H1 (cell line): ENCODE data around the gene SYPL1. TPM values are rescaled to one million over a fixed set of nuclear protein-coding genes. Genes with fewer than 3 reads are reported as not detected.

Source experiments
- CTCF ChIA-PET: fragments of 300-600 bp; sonication (Branson Sonifier 250); formaldehyde crosslinking; loops from one replicate; lab custom pipeline; 2021; ENCODE audit not compliant: partially characterized antibody; lab: Charles Lee
- POLR2A ChIA-PET: fragments of 300-600 bp; sonication (Branson Sonifier 250); formaldehyde crosslinking; loops from one replicate; lab custom pipeline; 2021; ENCODE audit warnings: inconsistent platforms; ENCODE audit not compliant: partially characterized antibody; lab: Charles Lee
- DNase-seq, 2 experiments: peaks; one replicate each; pipeline versions ENCODE4 v3.0.0 to v3.0.0-alpha.2; 2010 to 2022; ENCODE audit warnings: low spot score in 2 of 2, low read depth in 1 of 2, mixed read lengths in 1 of 2
- FAIRE-seq: peaks from 2 replicates; lab custom pipeline; 2011; peaks lifted over from hg19 to GRCh38; lab: Jason Lieb, UNC
- H2AFZ ChIP-seq: 2 replicates; pipeline ENCODE4 v1.8.1; 2012; ENCODE audit warnings: low read length, inconsistent platforms
- H2AK5ac ChIP-seq: 2 replicates; pipeline ENCODE4 v1.6.1; 2013; ENCODE audit warnings: low read depth, low read length
- H2BK120ac ChIP-seq: replicated peaks from 2 replicates; pipeline ENCODE3; 2013; ENCODE audit warnings: low read depth, low read length, inconsistent platforms
- H2BK12ac ChIP-seq: 2 replicates; pipeline ENCODE4 v1.6.1; 2013; ENCODE audit warnings: low read depth, low read length
- H2BK15ac ChIP-seq: 2 replicates; pipeline ENCODE4 v1.6.1; 2013; ENCODE audit warnings: low read length
- H2BK20ac ChIP-seq: 2 replicates; pipeline ENCODE4 v1.6.1; 2013; ENCODE audit warnings: low read length
- H2BK5ac ChIP-seq: 2 replicates; pipeline ENCODE4 v1.6.1; 2013; ENCODE audit warnings: low read depth, low read length
- H3K14ac ChIP-seq: 2 replicates; pipeline ENCODE4 v1.6.1; 2013; ENCODE audit warnings: inconsistent platforms; ENCODE audit not compliant: insufficient read length
- H3K18ac ChIP-seq: 2 replicates; pipeline ENCODE4 v1.6.1; 2013; ENCODE audit warnings: low read length; ENCODE audit errors: extremely low read depth
- H3K23ac ChIP-seq: 2 replicates; pipeline ENCODE4 v1.6.1; 2013; ENCODE audit warnings: inconsistent platforms; ENCODE audit not compliant: insufficient read length
- H3K23me2 ChIP-seq: 2 replicates; pipeline ENCODE4 v1.6.1; 2013; ENCODE audit warnings: low read depth, low read length
- H3K27ac ChIP-seq: 2 replicates; pipeline ENCODE4 v1.6.1; 2011; ENCODE audit warnings: low read depth, low read length, inconsistent platforms
- H3K27me3 ChIP-seq, 4 experiments: replicated peaks in 1 of 4; 1 replicate in 1 of 4; 2 replicates in 3 of 4; pipeline versions ENCODE4 v1.6.1 to v1.8.1; 2011 to 2013; ENCODE audit warnings: low read length in 3 of 4, mild to moderate bottlenecking in 3 of 4, inconsistent platforms in 2 of 4, mixed read lengths in 2 of 4, moderate library complexity in 1 of 4; ENCODE audit not compliant: control insufficient read depth in 3 of 4, insufficient read depth in 3 of 4; ENCODE audit errors: extremely low read depth in 1 of 4
- H3K36me3 ChIP-seq, 4 experiments: 2 replicates each; pipeline versions ENCODE4 v1.6.1 to v1.8.1; 2011 to 2013; ENCODE audit warnings: mild to moderate bottlenecking in 4 of 4, low read length in 3 of 4, moderate library complexity in 2 of 4, control low read depth in 1 of 4, inconsistent platforms in 1 of 4; ENCODE audit not compliant: insufficient read depth in 4 of 4, control insufficient read depth in 2 of 4
- H3K4ac ChIP-seq: replicated peaks from 2 replicates; pipeline ENCODE3; 2013; ENCODE audit warnings: low read length, low read depth, mixed read lengths, inconsistent platforms; ENCODE audit not compliant: insufficient read length
- H3K4me1 ChIP-seq, 4 experiments: replicated peaks in 1 of 4; 1 replicate in 1 of 4; 2 replicates in 3 of 4; pipeline versions ENCODE4 v1.6.1 to v1.8.1; 2011 to 2013; ENCODE audit warnings: low read length in 3 of 4, inconsistent platforms in 2 of 4, mixed read lengths in 1 of 4; ENCODE audit not compliant: insufficient read depth in 4 of 4, control insufficient read depth in 3 of 4
- H3K4me2 ChIP-seq, 2 experiments: 2 replicates each; pipeline versions ENCODE4 v1.6.1 to v1.8.1; 2011 to 2013; ENCODE audit warnings: low read depth in 2 of 2, low read length in 2 of 2, control low read depth in 1 of 2, inconsistent platforms in 1 of 2, mild to moderate bottlenecking in 1 of 2; ENCODE audit not compliant: insufficient read depth in 1 of 2
- H3K4me3 ChIP-seq, 4 experiments: fragments of 200-600, 300-600 bp in 1 of 4; sonication (generic), shearing (Covaris generic), sonication (Bioruptor Twin) in 1 of 4; 2 replicates each; pipeline versions ENCODE4 v1.5.1 to v1.8.1; 2011 to 2016; ENCODE audit warnings: low read length in 4 of 4, low read depth in 3 of 4, control low read depth in 2 of 4, inconsistent platforms in 2 of 4, mild to moderate bottlenecking in 2 of 4, mixed read lengths in 1 of 4, moderate library complexity in 1 of 4; ENCODE audit not compliant: insufficient read depth in 2 of 4; ENCODE audit errors: extremely low read depth in 1 of 4
- H3K56ac ChIP-seq: replicated peaks from 2 replicates; pipeline ENCODE3; 2013; ENCODE audit warnings: low read depth, mild to moderate bottlenecking, mixed read lengths, low read length, inconsistent platforms; ENCODE audit not compliant: insufficient read length
- H3K79me1 ChIP-seq: 2 replicates; pipeline ENCODE4 v1.6.1; 2013; ENCODE audit warnings: low read depth, low read length, control low read depth
- H3K79me2 ChIP-seq, 2 experiments: 2 replicates each; pipeline versions ENCODE4 v1.6.1 to v1.8.1; 2012 to 2013; ENCODE audit warnings: low read length in 2 of 2, mild to moderate bottlenecking in 2 of 2, inconsistent platforms in 1 of 2; ENCODE audit not compliant: insufficient read depth in 2 of 2, control insufficient read depth in 1 of 2
- H3K9ac ChIP-seq, 4 experiments: replicated peaks in 1 of 4; 1 replicate in 1 of 4; 2 replicates in 3 of 4; pipeline versions ENCODE4 v1.6.1 to v1.8.1; 2011 to 2013; ENCODE audit warnings: low read depth in 3 of 4, low read length in 3 of 4, control low read depth in 2 of 4, mild to moderate bottlenecking in 2 of 4, moderate library complexity in 2 of 4, inconsistent platforms in 1 of 4; ENCODE audit errors: extremely low read depth in 1 of 4
- H3K9me3 ChIP-seq, 2 experiments: 2 replicates each; pipeline versions ENCODE4 v1.6.1 to v1.8.1; 2012 to 2013; ENCODE audit warnings: mild to moderate bottlenecking in 2 of 2, moderate library complexity in 2 of 2, control low read depth in 1 of 2, inconsistent platforms in 1 of 2, low read depth in 1 of 2, low read length in 1 of 2, mixed read lengths in 1 of 2; ENCODE audit not compliant: insufficient read depth in 2 of 2
- H4K20me1 ChIP-seq, 2 experiments: replicated peaks in 1 of 2; 2 replicates each; pipeline versions ENCODE3 to v1.8.1; 2011 to 2013; ENCODE audit warnings: inconsistent platforms in 2 of 2, low read length in 2 of 2, mild to moderate bottlenecking in 1 of 2; ENCODE audit not compliant: insufficient read depth in 2 of 2, control insufficient read depth in 1 of 2
- H4K5ac ChIP-seq: 2 replicates; pipeline ENCODE4 v1.6.1; 2013; ENCODE audit warnings: low read length, low read depth, mixed read lengths, inconsistent platforms; ENCODE audit not compliant: insufficient read length
- H4K8ac ChIP-seq: 2 replicates; pipeline ENCODE4 v1.8.0; 2013; ENCODE audit warnings: mild to moderate bottlenecking, moderate library complexity, low read length, inconsistent platforms; ENCODE audit not compliant: insufficient read depth; ENCODE audit errors: extremely low read depth
- H4K91ac ChIP-seq: replicated peaks from 2 replicates; pipeline ENCODE3; 2013; ENCODE audit warnings: low read length, mixed read lengths, inconsistent platforms; ENCODE audit not compliant: insufficient read length
- BACH1 ChIP-seq: IDR thresholded peaks from 2 replicates; pipeline ENCODE4 v1.6.1; 2012; ENCODE audit warnings: low read length, improper control_type of control experiment
- BRCA1 ChIP-seq: IDR thresholded peaks from 2 replicates; pipeline ENCODE4 v1.6.1; 2012; ENCODE audit warnings: low read depth, low read length, improper control_type of control experiment
- CTCF ChIP-seq, 3 experiments: IDR thresholded peaks; 1 replicate in 2 of 3; 2 replicates in 1 of 3; pipeline versions ENCODE4 v1.5.1 to v1.6.1; 2011; ENCODE audit warnings: low read length in 3 of 3, mild to moderate bottlenecking in 3 of 3, inconsistent platforms in 2 of 3, low read depth in 1 of 3, moderate library complexity in 1 of 3; ENCODE audit not compliant: insufficient read depth in 1 of 3; ENCODE audit errors: control extremely low read depth in 1 of 3
- FOSL1 ChIP-seq: IDR thresholded peaks from 2 replicates; pipeline ENCODE4 v1.6.1; 2011; ENCODE audit warnings: mild to moderate bottlenecking, low read depth, low read length, moderate library complexity; ENCODE audit not compliant: insufficient read depth
- HDAC6 ChIP-seq: IDR thresholded peaks from one replicate; pipeline ENCODE4 v1.7.1; 2012; ENCODE audit warnings: low read depth, mild to moderate bottlenecking, inconsistent platforms, low read length, moderate library complexity
- KDM4A ChIP-seq: IDR thresholded peaks from one replicate; pipeline ENCODE4 v1.7.1; 2012; ENCODE audit warnings: low read depth, mild to moderate bottlenecking, moderate library complexity, low read length, inconsistent platforms; ENCODE audit not compliant: severe bottlenecking
- KDM5A ChIP-seq: fragments of 200-600 bp; IDR thresholded peaks from 2 replicates; pipeline ENCODE4 v1.7.1; 2012; ENCODE audit warnings: mild to moderate bottlenecking, low read length, inconsistent platforms, mixed read lengths
- NRF1 ChIP-seq: IDR thresholded peaks from 2 replicates; pipeline ENCODE4 v1.6.1; 2011; ENCODE audit warnings: mild to moderate bottlenecking, low read depth, low read length, improper control_type of control experiment
- RBBP5 ChIP-seq: IDR thresholded peaks from 2 replicates; pipeline ENCODE4 v1.7.1; 2012; ENCODE audit warnings: low read depth, mild to moderate bottlenecking, inconsistent platforms, low read length, moderate library complexity, borderline replicate concordance
- RFX5 ChIP-seq: IDR thresholded peaks from 2 replicates; pipeline ENCODE4 v1.6.1; 2011; ENCODE audit warnings: low read depth, low read length, improper control_type of control experiment, borderline replicate concordance
- SRF ChIP-seq: IDR thresholded peaks from 2 replicates; pipeline ENCODE4 v1.6.1; 2011; ENCODE audit warnings: mild to moderate bottlenecking, low read depth, low read length, moderate library complexity
- TBP ChIP-seq: IDR thresholded peaks from 2 replicates; pipeline ENCODE4 v1.6.1; 2011; ENCODE audit warnings: low read depth, low read length, improper control_type of control experiment
- TCF12 ChIP-seq: IDR thresholded peaks from 2 replicates; pipeline ENCODE4 v1.6.1; 2011; ENCODE audit warnings: low read depth, mild to moderate bottlenecking, low read length
- WGBS, 2 experiments: shearing (Covaris generic) in 1 of 2; methylation state at CpG; one replicate each; pipeline versions ENCODE4 v1.1.6 to v1.1.7; 2013 to 2015; ENCODE audit warnings: low lambda C conversion rate in 2 of 2, mixed read lengths in 2 of 2, inconsistent platforms in 1 of 2, low coverage in 1 of 2, missing lambda C conversion rate in 1 of 2; ENCODE audit not compliant: insufficient replicate concordance in 2 of 2, insufficient coverage in 1 of 2, insufficient read length in 1 of 2; ENCODE audit errors: extremely low coverage in 1 of 2, missing lambda C conversion rate in 1 of 2; 5-methylcytosine and 5-hydroxymethylcytosine counted together
- polyA plus RNA-seq, 7 experiments: library from polyadenylated mRNA; depleted of rRNA in 3 of 7; stranded (reverse) in 5 of 7; unstranded in 2 of 7; fragments of >200 nt in 5 of 7; fragments of 200-250 nt in 2 of 7; gene quantifications; 1 replicate in 5 of 7; 2 replicates in 1 of 7; 4 replicates in 1 of 7; pipeline versions ENCODE4 v1.2.1 to v1.2.3, GENCODE V29; 2011 to 2013; ENCODE audit warnings: missing spikeins in 2 of 7, mixed read lengths in 2 of 7
- total RNA-seq: library from RNA; stranded (reverse); fragmentation: NEBNext Ultra II Directional; extraction: Animal tissue kit (Norgen Biotek cat#: 25700); gene quantifications from 2 replicates; pipeline ENCODE4 v1.2.1, GENCODE V29; 2021

The SYPL1 gene
- total and polyA plus RNA-seq, 2 of the 8 experiments (the other 6 are each of a cell fraction or from before 2014, with no cell fraction given), result 44.9 to 57.7 TPM

GRCh38 chr7:106128836-106129235, 16.7 kb upstream of the SYPL1 start:
- Histone ChIP-seq H2BK20ac (no peak overlapping the region), H3K79me2 (no peaks in the 10 kb centered on the region), H3K23me2 (no peaks in the 10 kb centered on the region), H3K36me3 (no peaks in the 10 kb centered on the region), H3K4me3 (no peak overlapping the region), H3K9me3 (no peaks in the 10 kb centered on the region), H3K9ac (no peak overlapping the region), H2BK12ac (no peak overlapping the region), H4K20me1 (no peaks in the 10 kb centered on the region), H3K56ac (no peak overlapping the region), H3K4me1 (no peaks in the 10 kb centered on the region), H4K91ac (no peak overlapping the region), H3K23ac (no peak overlapping the region), H2AK5ac (no peak overlapping the region), H2BK5ac (no peak overlapping the region), H4K8ac (no peak overlapping the region), H4K5ac (no peak overlapping the region), H3K27me3 (no peaks in the 10 kb centered on the region), H3K18ac (no peak overlapping the region), H3K14ac (no peak overlapping the region), H3K27ac (no peak overlapping the region), H2BK120ac (no peak overlapping the region), H2BK15ac (no peak overlapping the region), H3K4me2 (no peak overlapping the region), H3K79me1 (no peaks in the 10 kb centered on the region), H3K4ac (no peak overlapping the region), H2AFZ (no peak overlapping the region)
- no peak for FAIRE-seq
- POLR2A ChIA-PET, result no interaction called here
- CTCF ChIA-PET, result no interaction called here
- WGBS, 2 experiments, result 100% methylated on average over 1 of the region's 1 CpG; no CpG with 5 or more reads in 1 of the 2 experiments
- no peak for DNase-seq
- TF ChIP-seq KDM5A (no peak), BRCA1 (no peak), NRF1 (no peak), BACH1 (no peak), TCF12 (no peak), TBP (no peak), SRF (no peak), FOSL1 (no peak), KDM4A (no peak), CTCF (IDR thresholded peaks at IDR 0.05; ENCODE audit: control extremely low read depth in 1 of 3, insufficient read depth in 1 of 3, low read depth in 1 of 3, low read length in 3 of 3) (no peak), RFX5 (no peak), HDAC6 (no peak), RBBP5 (no peak)
